GM19238 (cell line): ENCODE results near the gene STPG1.

ENCODE experiments used
- DNase-seq: peaks from one replicate; pipeline ENCODE4 v3.0.0; 2011; ENCODE audit warnings: low spot score; ENCODE audit not compliant: insufficient read length

The STPG1 gene

GRCh38 chr1:24426744-24427544, 13.4 kb upstream of the STPG1 start:
- no peak for DNase-seq

GRCh38 chr1:24425922-24426321, 12.3 kb upstream of the STPG1 start:
- no peak for DNase-seq

GRCh38 chr1:24425441-24425840, 11.9 kb upstream of the STPG1 start:
- no peak for DNase-seq

- DNase-seq = no peak
These were observed 11.4 kb upstream of the STPG1 start for GRCh38 chr1:24424990-24425389.

GRCh38 chr1:24424207-24424606, 10.6 kb upstream of the STPG1 start:
- no peak for DNase-seq

GRCh38 chr1:24421502-24421901, 7.9 kb upstream of the STPG1 start:
- DNase-seq = no peak

GRCh38 chr1:24420547-24420946, 7.0 kb upstream of the STPG1 start:
- no peak for DNase-seq

- DNase-seq = no peak
These were observed 5.5 kb upstream of the STPG1 start for GRCh38 chr1:24418898-24419628.

- no peak for DNase-seq
These were observed 4.1 kb upstream of the STPG1 start for GRCh38 chr1:24417681-24418080.

- no peak for DNase-seq
These were observed 3.2 kb upstream of the STPG1 start for GRCh38 chr1:24416666-24417391.

GRCh38 chr1:24415910-24416665, 2.5 kb upstream of the STPG1 start:
- no peak for DNase-seq

- peak; percentile 94 for DNase-seq
These were observed 1.8 kb upstream of the STPG1 start, which contains the start of gene NIPAL3 for GRCh38 chr1:24415334-24415909. Gene NIPAL3, plus strand, starts transcription at chr1:24415802. Its CDS starts 3,746 bp downstream, at chr1:24419548.

- DNase-seq = no peak
These were observed 1.3 kb upstream of the STPG1 start for GRCh38 chr1:24414775-24415333.

GRCh38 chr1:24412408-24412807, 1.2 kb downstream of the STPG1 start:
- DNase-seq = no peak

- no peak for DNase-seq
These were observed 1.6 kb downstream of the STPG1 start for GRCh38 chr1:24411963-24412362.

GRCh38 chr1:24410750-24411149, 2.8 kb downstream of the STPG1 start:
- no peak for DNase-seq

- DNase-seq = no peak
These were observed 4.0 kb downstream of the STPG1 start for GRCh38 chr1:24409535-24409934.

GRCh38 chr1:24406788-24407187, 6.8 kb downstream of the STPG1 start:
- no peak for DNase-seq

GRCh38 chr1:24403806-24404205, 9.8 kb downstream of the STPG1 start:
- no peak for DNase-seq

GRCh38 chr1:24400065-24400464, 13.5 kb downstream of the STPG1 start:
- DNase-seq = no peak

GRCh38 chr1:24393892-24394291, 19.7 kb downstream of the STPG1 start:
- no peak for DNase-seq
